C4-2B (cell line): Measurements from ENCODE around the gene APCDD1L.

ENCODE experiments used
- CTCF ChIP-seq: fragments of 450-650 bp; conservative IDR thresholded peaks from 2 replicates; pipeline ENCODE4 v1.5.1; 2017; ENCODE audit warnings: mild to moderate bottlenecking
- ZFX ChIP-seq: fragments of 450-650 bp; IDR thresholded peaks from 2 replicates; pipeline ENCODE4 v1.6.1; 2017

- TF ChIP-seq CTCF, result no peak
- TF ChIP-seq ZFX, result no peak
Observed at GRCh38 chr20:58544891-58545290, 29.7 kb upstream of the APCDD1L start.
